ENCODE measurements around the gene PCDHB15.

DNA sequence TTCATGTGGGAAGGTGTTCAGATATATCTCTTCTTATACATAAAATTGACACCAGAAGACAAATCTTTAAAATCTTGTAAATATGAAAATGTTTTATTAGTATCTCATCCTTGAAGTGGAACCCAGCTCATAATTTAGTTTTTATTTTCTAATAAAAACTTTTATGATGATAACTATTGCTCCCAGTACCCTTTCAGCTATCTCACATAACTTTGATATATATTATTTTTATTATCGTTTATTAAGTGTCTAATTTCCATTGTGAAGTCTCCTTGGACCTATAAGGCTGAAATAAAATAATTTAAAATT, 16.0 kb downstream of the PCDHB15 start:
- TF ChIP-seq RAD21 (conservative IDR thresholded peaks at IDR 0.05) (no peak), MXI1 (conservative IDR thresholded peaks at IDR 0.05; ENCODE audit: poor library complexity, severe bottlenecking) (no peak), CTCF (IDR thresholded peaks at IDR 0.05; ENCODE audit: poor library complexity, severe bottlenecking) (no peak), REST (IDR thresholded peaks at IDR 0.05; ENCODE audit: borderline replicate concordance) (no peak), EZH2 (IDR thresholded peaks at IDR 0.05; ENCODE audit: borderline replicate concordance, insufficient read depth, low read length, poor library complexity, severe bottlenecking) (no peak)
